Measurements from ENCODE around the gene MGAT4A. TPM values are rescaled to one million over a fixed set of nuclear protein-coding genes. Genes with fewer than 3 reads are reported as not detected.

The MGAT4A gene
- total RNA-seq, 1 donor from 2014 or later: 0.38 TPM

GRCh38 chr2:98764499-98764898 is 33.6 kb upstream of the MGAT4A start:
- H3K27ac Mint-ChIP-seq (ENCODE audit: unreplicated experiment): no peak overlapping the region
- DNase-seq (ENCODE audit: extremely low spot score, unreplicated experiment): no peak
- no peaks in the 10 kb centered on the region for H3K9me3 Mint-ChIP-seq (ENCODE audit: unreplicated experiment)
- no peaks in the 10 kb centered on the region for H3K36me3 Mint-ChIP-seq (ENCODE audit: unreplicated experiment)
- no peak overlapping the region for H3K4me3 Mint-ChIP-seq (ENCODE audit: unreplicated experiment)
- TF ChIP-seq CTCF (IDR thresholded peaks at IDR 0.05): no peak
- peaks cover 9% of the 10 kb centered on the region for H3K4me1 Mint-ChIP-seq (ENCODE audit: unreplicated experiment)
- H3K27me3 Mint-ChIP-seq (ENCODE audit: unreplicated experiment): peaks cover 28% of the 10 kb centered on the region

- Mint-ChIP-seq H3K4me3 (ENCODE audit: unreplicated experiment) (no peak overlapping the region), H3K36me3 (ENCODE audit: unreplicated experiment) (no peaks in the 10 kb centered on the region), H3K9me3 (ENCODE audit: unreplicated experiment) (no peaks in the 10 kb centered on the region), H3K4me1 (ENCODE audit: unreplicated experiment) (peaks cover 2% of the 10 kb centered on the region), H3K27me3 (ENCODE audit: unreplicated experiment) (peaks cover 28% of the 10 kb centered on the region), H3K27ac (ENCODE audit: unreplicated experiment) (no peak overlapping the region)
- TF ChIP-seq CTCF (IDR thresholded peaks at IDR 0.05): no peak
- no peak for DNase-seq (ENCODE audit: extremely low spot score, unreplicated experiment)
Observed at GRCh38 chr2:98763209-98763951, 32.4 kb upstream of the MGAT4A start.

- H3K4me1 Mint-ChIP-seq (ENCODE audit: unreplicated experiment): no peaks in the 10 kb centered on the region
- peaks cover 30% of the 10 kb centered on the region for H3K27me3 Mint-ChIP-seq (ENCODE audit: unreplicated experiment)
- TF ChIP-seq CTCF (IDR thresholded peaks at IDR 0.05): no peak
- H3K27ac Mint-ChIP-seq (ENCODE audit: unreplicated experiment): no peak overlapping the region
- H3K4me3 Mint-ChIP-seq (ENCODE audit: unreplicated experiment): no peak overlapping the region
- no peak for DNase-seq (ENCODE audit: extremely low spot score, unreplicated experiment)
- no peaks in the 10 kb centered on the region for H3K9me3 Mint-ChIP-seq (ENCODE audit: unreplicated experiment)
- no peaks in the 10 kb centered on the region for H3K36me3 Mint-ChIP-seq (ENCODE audit: unreplicated experiment)
Observed at GRCh38 chr2:98761909-98762308, 31.0 kb upstream of the MGAT4A start.

GRCh38 chr2:98761267-98761781 is 30.4 kb upstream of the MGAT4A start:
- Mint-ChIP-seq H3K27ac (ENCODE audit: unreplicated experiment) (no peak overlapping the region), H3K4me1 (ENCODE audit: unreplicated experiment) (no peaks in the 10 kb centered on the region), H3K36me3 (ENCODE audit: unreplicated experiment) (no peaks in the 10 kb centered on the region), H3K9me3 (ENCODE audit: unreplicated experiment) (no peaks in the 10 kb centered on the region), H3K4me3 (ENCODE audit: unreplicated experiment) (no peak overlapping the region), H3K27me3 (ENCODE audit: unreplicated experiment) (peaks cover 30% of the 10 kb centered on the region)
- DNase-seq (ENCODE audit: extremely low spot score, unreplicated experiment): no peak
- TF ChIP-seq CTCF (IDR thresholded peaks at IDR 0.05): no peak

GRCh38 chr2:98759827-98760625 is 29.1 kb upstream of the MGAT4A start:
- Mint-ChIP-seq H3K9me3 (ENCODE audit: unreplicated experiment) (no peaks in the 10 kb centered on the region), H3K27ac (ENCODE audit: unreplicated experiment) (no peak overlapping the region), H3K4me1 (ENCODE audit: unreplicated experiment) (no peaks in the 10 kb centered on the region)

More at GRCh38 chr2:98759827-98760625, 29.1 kb upstream of the MGAT4A start:
- H3K36me3 Mint-ChIP-seq (ENCODE audit: unreplicated experiment): no peaks in the 10 kb centered on the region
- peaks cover 36% of the 10 kb centered on the region for H3K27me3 Mint-ChIP-seq (ENCODE audit: unreplicated experiment)
- DNase-seq (ENCODE audit: extremely low spot score, unreplicated experiment): no peak
- TF ChIP-seq CTCF (IDR thresholded peaks at IDR 0.05): no peak
- no peak overlapping the region for H3K4me3 Mint-ChIP-seq (ENCODE audit: unreplicated experiment)

All from osteocyte (in vitro differentiated cells).